BLaER1 treated with 17β-estradiol and CSF1 and Interleukin-3, amounts not matched to agents 10 nM and 100 nM (cell line): Measurements from ENCODE around the gene GADD45A.

Source experiments
- H3K27ac ChIP-seq, 11 experiments: shearing (Covaris generic); formaldehyde crosslinking; 2 replicates each; pipeline ENCODE4 v1.8.1; 2022
- H3K27me3 ChIP-seq, 11 experiments: shearing (Covaris generic); formaldehyde crosslinking; 2 replicates each; pipeline ENCODE4 v1.8.1; 2022
- H3K36me3 ChIP-seq, 11 experiments: shearing (Covaris generic); formaldehyde crosslinking; 2 replicates each; pipeline ENCODE4 v1.8.1; 2022
- H3K4me1 ChIP-seq, 10 experiments: shearing (Covaris generic); formaldehyde crosslinking; 2 replicates each; pipeline ENCODE4 v1.8.1; 2022
- H3K4me2 ChIP-seq, 11 experiments: shearing (Covaris generic); formaldehyde crosslinking; 2 replicates each; pipeline ENCODE4 v1.8.1; 2022
- H3K4me3 ChIP-seq, 10 experiments: shearing (Covaris generic); formaldehyde crosslinking; 2 replicates each; pipeline ENCODE4 v1.8.1; 2022
- H3K9ac ChIP-seq, 11 experiments: shearing (Covaris generic); formaldehyde crosslinking; 2 replicates each; pipeline ENCODE4 v1.8.1; 2022
- H3K9me3 ChIP-seq, 11 experiments: shearing (Covaris generic); formaldehyde crosslinking; replicated peaks in 1 of 11; 2 replicates each; pipeline ENCODE4 v1.8.1; 2022
- H4K20me1 ChIP-seq, 11 experiments: shearing (Covaris generic); formaldehyde crosslinking; 2 replicates each; pipeline ENCODE4 v1.8.1; 2022
- Cebpa-rat ChIP-seq, 11 experiments: shearing (Covaris generic); IDR thresholded peaks; 2 replicates each; pipeline ENCODE4 v1.8.1; 2022

GADD45A gene

DNA sequence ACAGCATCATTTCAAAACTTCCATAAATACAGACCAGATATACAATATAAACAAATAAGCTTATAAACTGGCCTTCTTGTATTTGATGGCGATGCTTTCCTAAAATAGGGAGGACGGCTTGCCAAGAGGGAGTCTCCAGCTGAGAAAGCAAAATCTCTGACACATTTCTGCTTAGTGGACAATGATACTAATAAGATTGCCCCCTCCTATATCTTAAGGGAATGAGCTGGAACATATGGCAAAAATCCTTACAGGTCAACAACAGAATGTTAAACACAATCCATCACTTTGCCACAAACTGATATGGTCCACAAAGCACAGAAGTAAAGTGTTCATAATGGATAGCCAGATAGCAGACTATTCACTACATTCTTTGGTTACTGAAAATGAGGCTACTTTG lies 7.1 kb upstream of the GADD45A start:
- no peak for TF ChIP-seq Cebpa-rat (IDR thresholded peaks at IDR 0.05)
- no peaks in the 10 kb centered on the region for H3K36me3 ChIP-seq
- no peaks in the 10 kb centered on the region for H3K27me3 ChIP-seq
- H3K4me2 ChIP-seq = no peak overlapping the region
- no peaks in the 10 kb centered on the region for H3K9me3 ChIP-seq
- H3K27ac ChIP-seq = no peak overlapping the region
- H3K9ac ChIP-seq = no peak overlapping the region
- H3K4me1 ChIP-seq = peaks cover 11 to 28% (median 20%) of the 10 kb centered on the region in 10 experiments
- H3K4me3 ChIP-seq = no peak overlapping the region
- H4K20me1 ChIP-seq = no peaks in the 10 kb centered on the region

- peaks cover 12 to 30% (median 20%) of the 10 kb centered on the region in 10 experiments for H3K4me1 ChIP-seq
- no peak overlapping the region for H3K4me2 ChIP-seq
- H3K36me3 ChIP-seq = no peaks in the 10 kb centered on the region
- no peak overlapping the region for H3K27ac ChIP-seq
- TF ChIP-seq Cebpa-rat (IDR thresholded peaks at IDR 0.05) = no peak
- no peaks in the 10 kb centered on the region for H3K9me3 ChIP-seq
- no peak overlapping the region for H3K9ac ChIP-seq
- H3K4me3 ChIP-seq = no peak overlapping the region
- no peaks in the 10 kb centered on the region for H3K27me3 ChIP-seq
- H4K20me1 ChIP-seq = no peaks in the 10 kb centered on the region
Measured at GRCh38 chr1:67679691-67680090, 5.3 kb upstream of the GADD45A start.

DNA sequence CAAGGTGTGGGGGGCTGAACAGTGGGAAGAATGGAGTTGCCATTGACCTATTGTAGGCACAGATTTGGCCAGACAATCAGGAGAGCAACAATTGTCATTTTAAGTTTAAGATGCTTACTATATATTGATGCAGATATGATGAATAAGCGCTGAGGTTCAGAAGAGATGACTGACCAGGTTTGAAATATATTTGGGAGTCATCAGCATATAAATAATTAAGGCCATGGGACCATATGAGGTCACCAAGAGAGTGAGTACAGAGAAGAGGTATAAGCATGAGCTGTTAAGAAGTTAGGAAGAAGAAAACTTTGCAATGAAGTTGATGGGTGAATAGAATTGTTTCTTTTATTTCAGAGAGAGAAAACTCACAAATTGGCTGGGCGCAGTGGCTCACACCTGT lies 4.5 kb upstream of the GADD45A start:
- H3K27ac ChIP-seq = no peak overlapping the region
- peaks cover 6 to 23% (median 12%) of the 10 kb centered on the region in 10 experiments for H3K4me1 ChIP-seq
- TF ChIP-seq Cebpa-rat (IDR thresholded peaks at IDR 0.05) = no peak
- peaks cover 0 to 4% (median 0%) of the 10 kb centered on the region in 11 experiments; a peak in 5 of 22 replicates for H4K20me1 ChIP-seq
- no peaks in the 10 kb centered on the region for H3K36me3 ChIP-seq
- H3K4me2 ChIP-seq = no peak overlapping the region
- no peak overlapping the region for H3K4me3 ChIP-seq
- H3K27me3 ChIP-seq = no peaks in the 10 kb centered on the region
- no peak overlapping the region for H3K9ac ChIP-seq
- no peaks in the 10 kb centered on the region for H3K9me3 ChIP-seq

GRCh38 chr1:67682659-67683197 lies 2.3 kb upstream of the GADD45A start:
- Histone ChIP-seq H3K9me3 (no peaks in the 10 kb centered on the region), H3K36me3 (peaks cover 0 to 10% (median 7%) of the 10 kb centered on the region in 11 experiments; a peak in 14 of 22 replicates), H3K4me3 (no peak overlapping the region), H3K27ac (no peak overlapping the region), H3K27me3 (no peaks in the 10 kb centered on the region), H4K20me1 (peaks cover 0 to 26% (median 10%) of the 10 kb centered on the region in 11 experiments; a peak in 14 of 22 replicates), H3K4me2 (peak overlapping the region in 2 of 11 experiments; percentile 3 to 22; a peak in 2 of 22 replicates), H3K9ac (no peak overlapping the region), H3K4me1 (peaks cover 17 to 34% (median 19%) of the 10 kb centered on the region in 10 experiments)
- TF ChIP-seq Cebpa-rat (IDR thresholded peaks at IDR 0.05) = no peak

- H3K27ac ChIP-seq = no peak overlapping the region
- no peaks in the 10 kb centered on the region for H3K9me3 ChIP-seq
- H3K4me2 ChIP-seq = peak overlapping the region in 2 of 11 experiments; percentile 3 to 22; a peak in 2 of 22 replicates
- H3K9ac ChIP-seq = no peak overlapping the region
- H3K36me3 ChIP-seq = peaks cover 0 to 16% (median 12%) of the 10 kb centered on the region in 11 experiments; a peak in 15 of 22 replicates
- TF ChIP-seq Cebpa-rat (IDR thresholded peaks at IDR 0.05) = no peak
- peaks cover 21 to 40% (median 24%) of the 10 kb centered on the region in 10 experiments for H3K4me1 ChIP-seq
- peaks cover 0 to 31% (median 15%) of the 10 kb centered on the region in 11 experiments; a peak in 16 of 22 replicates for H4K20me1 ChIP-seq
- H3K27me3 ChIP-seq = no peaks in the 10 kb centered on the region
- no peak overlapping the region for H3K4me3 ChIP-seq
Measured at GRCh38 chr1:67683316-67683715, 1.7 kb upstream of the GADD45A start.

GRCh38 chr1:67683766-67684525 lies 1.1 kb upstream of the GADD45A start:
- Histone ChIP-seq H3K4me2 (peak overlapping the region; percentile 65 to 85 (median 75)), H3K36me3 (peaks cover 0 to 22% (median 19%) of the 10 kb centered on the region in 11 experiments; a peak in 16 of 22 replicates), H3K4me3 (peak overlapping the region in 7 of 10 experiments; percentile 38 to 94 (median 42); a peak in 10 of 20 replicates), H3K4me1 (peaks cover 22 to 46% (median 30%) of the 10 kb centered on the region in 10 experiments), H3K27me3 (no peaks in the 10 kb centered on the region), H3K9ac (peak overlapping the region in 2 of 11 experiments; percentile 21 to 46; a peak in 1 of 22 replicates), H3K9me3 (no peaks in the 10 kb centered on the region), H4K20me1 (peaks cover 0 to 38% (median 22%) of the 10 kb centered on the region in 11 experiments; a peak in 16 of 22 replicates), H3K27ac (no peak overlapping the region)
- no peak for TF ChIP-seq Cebpa-rat (IDR thresholded peaks at IDR 0.05)

- no peaks in the 10 kb centered on the region for H3K9me3 ChIP-seq
- H3K27me3 ChIP-seq = no peaks in the 10 kb centered on the region
- peaks cover 22 to 52% (median 32%) of the 10 kb centered on the region in 10 experiments for H3K4me1 ChIP-seq
- H4K20me1 ChIP-seq = peaks cover 0 to 44% (median 22%) of the 10 kb centered on the region in 11 experiments; a peak in 16 of 22 replicates
- H3K36me3 ChIP-seq = peaks cover 0 to 29% (median 25%) of the 10 kb centered on the region in 11 experiments; a peak in 18 of 22 replicates
- peak overlapping the region; percentile 65 to 85 (median 75) for H3K4me2 ChIP-seq
- TF ChIP-seq Cebpa-rat (IDR thresholded peaks at IDR 0.05) = no peak
- H3K27ac ChIP-seq = no peak overlapping the region; a peak in 1 of 22 replicates
- peak overlapping the region in 2 of 11 experiments; percentile 21 to 46; a peak in 2 of 22 replicates for H3K9ac ChIP-seq
- peak overlapping the region in 9 of 10 experiments; percentile 38 to 94 (median 42); a peak in 16 of 20 replicates for H3K4me3 ChIP-seq
Measured at GRCh38 chr1:67684526-67685066, 405 bp upstream of the GADD45A start.

DNA sequence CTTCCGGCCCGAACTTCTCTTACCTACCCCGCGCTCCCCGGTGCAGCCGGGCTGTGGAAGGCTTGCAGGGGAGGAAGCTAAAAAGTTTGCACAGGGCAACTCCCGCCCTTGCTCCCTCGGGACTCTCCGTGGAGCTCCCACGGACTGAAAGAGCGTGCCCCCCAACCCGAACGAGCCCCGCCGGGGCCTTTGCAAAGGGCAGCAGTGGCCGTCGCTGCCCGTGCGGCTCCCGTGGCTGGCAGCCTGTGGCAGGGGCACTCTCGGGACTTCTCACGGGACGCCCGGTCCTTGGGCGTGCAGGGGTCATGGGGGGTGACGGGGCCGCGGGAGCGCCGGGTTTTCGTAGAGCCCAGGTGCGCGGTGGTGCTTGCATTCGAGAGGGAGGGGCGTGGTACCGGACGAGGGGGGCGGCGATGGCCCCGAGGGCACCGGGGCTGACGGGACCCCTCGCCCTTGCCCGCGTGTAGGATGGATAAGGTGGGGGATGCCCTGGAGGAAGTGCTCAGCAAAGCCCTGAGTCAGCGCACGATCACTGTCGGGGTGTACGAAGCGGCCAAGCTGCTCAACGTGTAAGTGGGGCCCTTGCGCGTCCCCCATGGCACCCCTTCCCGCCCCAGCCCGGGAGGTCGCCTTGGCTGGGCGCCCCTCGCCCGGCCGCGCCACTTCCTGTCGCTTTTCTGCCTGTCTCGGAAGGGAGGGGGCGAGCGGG lies 711 bp downstream of the GADD45A start:
- Histone ChIP-seq H3K4me1 (peaks cover 22 to 53% (median 32%) of the 10 kb centered on the region in 10 experiments), H3K27ac (peak overlapping the region; percentile 54 to 94 (median 90)), H3K9me3 (no peaks in the 10 kb centered on the region), H3K4me3 (peak overlapping the region; percentile 79 to 99 (median 91)), H3K36me3 (peaks cover 0 to 34% (median 31%) of the 10 kb centered on the region in 11 experiments; a peak in 18 of 22 replicates), H3K4me2 (peak overlapping the region; percentile 79 to 92 (median 88)), H4K20me1 (peaks cover 0 to 48% (median 22%) of the 10 kb centered on the region in 11 experiments; a peak in 16 of 22 replicates), H3K9ac (peak overlapping the region; percentile 83 to 95 (median 91)), H3K27me3 (no peaks in the 10 kb centered on the region)
- no peak for TF ChIP-seq Cebpa-rat (IDR thresholded peaks at IDR 0.05)
